OCI-LY1 (cell line): ENCODE measurements around the gene EPB41.

Experiments
- CTCF ChIP-seq: fragments of 200-600 bp; sonication (generic), shearing (Covaris generic); IDR thresholded peaks from 2 replicates; pipeline ENCODE4 v1.5.1; 2017; ENCODE audit warnings: mild to moderate bottlenecking, antibody characterized with exemption, low read length, moderate library complexity, mixed read lengths
- EZH2 ChIP-seq: fragments of 200-600 bp; sonication (generic), shearing (Covaris generic); IDR thresholded peaks from 2 replicates; pipeline ENCODE4 v1.8.0; 2017; ENCODE audit warnings: borderline replicate concordance, mixed run types, mild to moderate bottlenecking, antibody characterized with exemption, low read length, moderate library complexity, mixed read lengths

GRCh38 chr1:29105822-29106221, 191.5 kb downstream of the EPB41 start:
- TF ChIP-seq CTCF = no peak
- no peak for TF ChIP-seq EZH2
